CD4-positive, alpha-beta T cell treated with Interferon gamma for 1 hour (primary cell): ENCODE results near the gene HELZ2.
A peak's percentile ranks its signal among the peaks of the same experiment; 100 is the strongest.
"Not testable (repeated sequence)": the region's sequence is repeated elsewhere in the genome, so short reads cannot be mapped to it uniquely, and the experiment has no call there.

ENCODE experiments used
- DNase-seq: peaks from one replicate; pipeline ENCODE4 v3.0.0-alpha.2; 2020

The HELZ2 gene

DNA sequence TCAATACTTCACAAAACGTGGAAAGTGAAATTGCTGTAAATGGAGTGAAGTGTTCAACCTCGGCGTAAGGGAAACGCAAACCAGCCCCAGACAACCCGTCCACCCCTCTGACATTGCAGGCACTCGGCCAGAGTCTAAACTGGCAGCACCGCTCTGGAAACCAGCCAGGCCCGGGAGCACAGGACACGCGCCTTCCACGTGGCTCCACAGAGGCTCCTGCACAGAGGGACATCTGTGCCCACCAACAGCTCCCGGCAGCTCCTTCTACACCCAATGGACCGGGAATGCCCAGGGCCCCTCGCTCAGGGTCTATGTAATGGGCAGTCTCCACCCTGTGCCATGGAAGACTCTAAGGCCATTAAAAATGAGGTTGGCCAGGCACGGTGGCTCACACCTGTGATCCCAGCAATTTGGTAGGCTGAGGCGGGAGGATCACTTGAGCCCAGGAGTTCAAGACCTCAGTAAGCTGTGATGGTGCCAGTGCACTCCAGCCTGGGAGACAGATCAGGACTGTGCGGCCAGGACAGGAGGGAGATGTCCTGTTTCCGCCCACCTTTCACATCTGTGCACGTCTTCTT is 3.4 kb upstream of the HELZ2 start:
- DNase-seq = no peak

DNA sequence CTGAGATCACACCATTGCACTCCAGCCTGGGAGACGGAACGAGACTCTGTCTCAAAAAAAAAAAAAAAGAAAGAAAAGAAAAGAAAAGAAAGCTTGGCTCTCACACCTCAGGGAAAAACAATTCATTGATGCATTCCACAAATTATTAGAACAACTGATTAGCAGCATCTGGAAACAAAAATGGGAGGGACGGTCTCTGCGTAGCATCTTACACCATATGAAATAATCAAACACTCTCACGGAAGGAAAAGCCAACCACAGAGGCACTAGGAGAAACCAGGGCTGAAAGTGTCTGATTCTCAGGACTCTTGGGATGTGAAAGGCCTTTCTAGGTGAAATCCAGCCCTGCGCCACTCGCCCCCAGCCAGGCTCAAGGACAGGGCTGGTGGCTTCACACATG is 2.3 kb upstream of the HELZ2 start:
- DNase-seq = no peak

DNA sequence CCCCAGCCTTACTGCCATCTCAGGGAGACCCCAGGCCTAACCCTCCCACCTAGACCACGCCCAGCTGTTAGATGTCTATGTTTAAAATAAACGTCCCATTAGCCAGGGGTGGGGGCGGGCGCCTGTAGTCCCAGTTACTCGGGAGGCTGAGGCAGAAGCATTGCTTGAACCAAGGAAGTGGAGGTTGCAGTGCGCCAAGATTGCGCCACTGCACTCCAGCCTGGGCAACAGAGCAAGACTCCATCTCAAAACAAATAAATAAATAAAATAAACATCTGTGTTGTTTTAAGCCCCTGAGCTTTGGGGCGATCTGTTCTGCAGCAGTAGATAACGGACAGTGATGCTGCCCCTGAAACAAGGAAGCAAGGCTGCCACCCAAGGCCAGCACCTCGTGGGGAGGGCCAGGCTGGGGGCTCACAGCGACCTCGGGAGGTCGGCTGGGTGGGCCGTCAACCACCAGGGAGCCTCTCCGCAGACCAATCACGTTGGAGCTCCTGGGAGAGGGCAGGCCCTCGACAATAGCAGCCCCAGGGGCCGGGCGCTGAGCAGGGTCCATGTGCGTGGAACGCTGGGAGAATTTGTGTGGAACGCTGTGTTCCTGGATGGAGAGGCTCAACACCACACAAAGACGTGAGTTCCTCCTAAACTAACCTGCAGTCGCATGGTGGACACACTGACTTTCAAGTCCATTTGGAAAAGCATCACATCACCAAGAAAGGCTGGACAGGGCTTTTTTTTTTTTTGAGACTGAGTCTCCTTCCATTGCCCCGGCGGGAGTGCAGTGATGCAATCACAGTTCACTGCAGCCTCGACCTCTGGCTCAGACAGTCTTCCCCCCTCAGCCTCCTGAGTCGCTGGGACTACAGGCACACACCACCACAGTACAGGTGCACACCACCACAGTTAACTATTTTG is 1.0 kb upstream of the HELZ2 start:
- DNase-seq = no peak

DNA sequence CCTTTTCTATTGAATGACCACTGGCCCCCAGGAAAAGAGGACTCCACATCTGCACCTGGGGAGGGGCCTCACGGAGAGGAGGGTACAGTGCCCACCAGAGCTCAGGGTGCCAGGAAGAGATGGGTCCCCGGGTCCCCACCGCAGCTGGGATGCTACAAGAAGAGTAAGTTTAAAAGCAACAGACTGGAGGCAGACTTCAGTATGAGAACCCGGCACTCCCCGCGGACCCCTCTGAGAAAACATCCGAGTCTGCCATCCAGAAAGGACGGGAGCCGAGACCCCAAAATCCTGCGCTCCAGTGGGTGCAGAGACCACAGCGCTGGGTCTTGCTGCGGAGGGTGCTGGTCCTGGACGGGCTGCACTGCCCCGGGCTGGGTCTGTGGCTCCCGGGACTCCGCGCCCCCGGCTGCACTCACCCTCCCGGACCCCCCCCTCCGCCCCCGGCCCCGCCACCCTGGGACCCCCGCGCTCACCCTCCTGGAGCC is 350 bp downstream of the HELZ2 start:
- no peak for DNase-seq

DNA sequence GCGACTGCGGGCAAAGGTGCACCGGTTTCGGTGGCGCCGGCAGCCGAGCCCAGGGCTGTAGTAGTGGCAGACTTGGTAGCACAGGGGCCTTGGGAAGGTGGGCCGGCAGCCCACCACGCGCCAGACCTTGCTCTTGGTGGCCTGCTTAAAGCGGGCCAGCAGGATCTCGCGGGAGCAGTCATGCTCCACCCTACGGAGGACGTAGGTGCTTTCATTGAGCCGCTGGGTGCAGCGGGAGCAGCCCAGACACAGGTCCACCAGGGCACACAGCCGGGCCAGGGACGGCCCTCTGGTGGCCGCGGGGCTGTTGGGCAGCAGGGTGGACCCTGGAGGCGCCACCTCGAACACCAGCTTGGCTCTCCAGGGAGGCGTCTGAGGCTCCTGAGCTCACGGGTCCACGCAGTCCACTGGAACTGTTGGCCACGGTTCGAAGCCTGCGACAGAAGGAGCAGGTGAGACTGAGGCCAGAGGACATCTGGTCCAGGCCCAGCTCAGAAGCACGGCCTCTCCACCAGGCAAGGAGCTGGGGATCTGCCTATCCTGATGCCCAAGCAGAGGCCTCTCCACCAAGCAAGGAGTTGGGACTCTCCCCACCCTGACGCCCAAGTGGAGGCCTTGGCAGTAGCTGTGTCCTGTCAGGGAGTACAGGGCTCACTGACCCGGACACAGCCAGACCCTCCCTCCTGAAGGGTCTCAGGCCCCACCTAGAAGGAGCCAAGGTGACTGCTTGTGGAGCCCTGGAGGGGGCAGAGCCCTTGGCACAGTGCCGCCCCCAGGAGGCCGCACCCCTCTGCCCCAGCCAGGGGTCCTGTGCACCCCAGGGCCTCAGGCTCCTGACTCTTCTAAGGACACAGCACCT is 1.0 kb downstream of the HELZ2 start:
- no peak for DNase-seq

DNA sequence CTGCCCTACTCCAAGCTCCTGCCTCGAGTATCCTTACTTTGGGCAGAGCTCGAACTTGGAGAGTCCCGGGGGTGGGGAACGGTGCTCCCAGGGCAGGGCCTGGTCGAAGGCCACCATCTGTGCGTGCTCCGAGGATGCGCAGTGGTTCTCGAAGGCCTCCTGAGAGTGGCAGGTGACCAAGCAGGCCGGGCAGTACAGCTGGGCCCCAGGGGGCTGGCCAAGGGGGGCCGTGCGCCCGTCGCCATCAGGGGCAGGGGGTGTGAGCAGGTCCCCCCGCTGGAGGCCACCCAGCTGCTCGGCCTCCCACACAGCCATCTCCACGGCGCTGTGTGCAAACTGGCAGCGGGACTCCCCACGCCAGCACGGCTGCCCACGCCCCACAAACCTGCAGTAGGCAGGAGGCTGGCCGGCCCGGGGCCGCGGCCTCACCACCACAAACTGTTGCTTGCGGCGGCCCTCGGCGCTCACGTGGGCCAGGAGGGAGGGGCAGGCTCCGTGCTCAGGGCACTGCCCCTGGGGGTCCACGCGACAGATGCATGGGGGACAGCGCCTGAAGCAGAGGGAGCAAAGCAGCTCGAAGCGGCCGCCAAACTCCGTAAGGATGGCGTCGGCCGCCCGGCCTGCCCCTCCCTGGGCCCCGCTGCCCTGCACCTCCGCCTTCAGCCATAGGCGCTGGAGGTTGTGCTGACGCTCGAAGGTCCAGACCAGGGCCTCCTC is 1.8 kb downstream of the HELZ2 start:
- DNase-seq = no peak

DNA sequence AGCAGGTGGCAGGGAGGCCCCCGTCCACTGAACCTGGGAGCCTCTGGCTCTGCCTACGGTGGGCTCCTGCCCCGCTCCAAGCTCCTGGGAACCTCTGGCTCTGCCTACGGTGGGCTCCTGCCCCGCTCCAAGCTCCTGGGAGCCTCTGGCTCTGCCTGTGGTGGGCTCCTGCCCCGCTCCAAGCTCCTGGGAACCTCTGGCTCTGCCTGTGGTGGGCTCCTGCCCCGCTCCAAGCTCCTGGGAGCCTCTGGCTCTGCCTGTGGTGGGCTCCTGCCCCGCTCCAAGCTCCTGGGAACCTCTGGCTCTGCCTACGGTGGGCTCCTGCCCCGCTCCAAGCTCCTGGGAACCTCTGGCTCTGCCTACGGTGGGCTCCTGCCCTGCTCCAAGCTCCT is 3.0 kb downstream of the HELZ2 start:
- DNase-seq = not testable (repeated sequence)

DNA sequence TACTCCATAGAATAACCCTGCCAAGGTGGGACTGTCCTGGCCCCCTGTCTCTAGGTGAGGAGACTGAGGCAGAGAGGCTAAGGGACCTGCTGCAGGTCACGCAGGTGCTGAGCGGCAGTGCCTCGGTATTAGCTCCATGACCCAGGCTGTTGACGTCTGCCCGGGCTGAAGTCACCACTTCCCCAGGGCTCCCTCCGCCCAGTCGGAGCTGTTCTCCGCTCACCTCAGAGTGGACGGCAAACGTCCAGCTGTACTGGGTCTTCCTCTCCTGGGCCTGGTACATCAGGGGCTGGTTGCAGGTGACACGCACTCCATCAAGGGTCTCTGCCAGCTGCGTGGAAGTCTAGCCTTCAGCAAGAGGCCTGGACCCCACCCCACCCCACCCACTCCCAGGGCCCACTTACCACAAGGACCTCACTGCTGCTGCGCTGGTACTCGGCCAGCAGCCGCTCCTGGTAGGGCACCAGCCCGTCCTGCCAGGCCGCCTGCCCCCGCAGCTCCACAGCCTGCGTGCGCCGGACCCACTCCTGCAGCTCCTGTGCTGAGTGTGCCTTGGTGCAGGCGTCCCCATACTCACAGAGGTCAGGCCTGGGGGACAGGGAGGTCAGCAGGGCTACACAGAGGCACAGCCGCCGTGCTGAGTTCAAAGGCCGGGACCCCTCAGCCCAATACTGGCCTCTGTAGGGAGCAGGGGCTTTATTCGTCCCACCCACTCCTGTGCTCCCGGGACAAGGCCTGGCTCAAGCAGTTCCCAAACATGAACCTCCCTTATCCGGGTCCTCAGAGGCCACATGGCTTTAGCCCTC is 3.6 kb downstream of the HELZ2 start:
- no peak for DNase-seq

DNA sequence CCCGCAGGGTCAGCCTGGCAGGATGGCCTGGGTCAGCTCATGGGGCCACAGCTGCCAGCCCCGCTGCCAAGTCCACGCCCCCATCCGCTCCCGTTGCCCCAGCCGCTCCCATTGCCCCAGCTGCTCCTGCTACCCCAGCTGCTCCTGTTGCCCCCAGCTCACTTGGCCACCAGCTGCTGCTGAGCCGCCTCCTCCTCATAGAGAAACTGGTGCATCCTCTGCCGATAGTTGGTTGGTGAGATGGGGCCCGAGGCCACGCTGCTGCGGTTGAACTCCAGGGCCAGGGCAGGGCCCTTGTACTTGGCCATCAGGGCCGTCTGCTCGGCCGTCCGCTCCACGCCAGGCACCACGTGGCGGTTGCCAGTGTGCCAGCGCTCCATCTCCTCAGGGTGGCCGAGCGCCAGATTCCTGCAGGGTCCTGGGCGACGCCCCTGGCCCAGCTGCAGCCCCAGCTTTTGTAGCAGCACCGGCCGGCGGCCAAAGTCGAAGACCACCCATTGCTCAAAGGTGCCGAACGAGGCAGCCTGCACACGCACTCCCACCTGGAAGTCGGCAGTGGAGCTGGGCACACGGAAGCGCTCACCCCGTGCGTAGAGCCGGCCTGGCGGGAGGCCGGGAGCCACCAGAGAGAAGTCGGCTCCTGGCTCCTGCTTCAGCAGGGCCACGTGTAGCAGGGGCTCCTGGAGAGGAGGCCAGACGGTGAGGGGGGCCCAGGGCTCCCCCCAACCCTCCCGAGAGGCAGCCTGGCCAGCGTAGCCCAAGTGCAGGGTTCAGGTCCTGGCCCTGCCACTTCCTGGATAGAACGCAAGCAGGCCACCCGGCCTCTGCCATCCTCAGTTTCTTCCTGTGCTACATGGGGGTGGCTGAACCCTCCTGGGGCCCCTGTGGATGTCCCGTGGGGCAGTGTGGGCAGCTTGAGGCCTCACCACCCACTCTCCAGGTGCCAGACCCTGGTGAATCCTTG is 4.8 kb downstream of the HELZ2 start:
- no peak for DNase-seq

DNA sequence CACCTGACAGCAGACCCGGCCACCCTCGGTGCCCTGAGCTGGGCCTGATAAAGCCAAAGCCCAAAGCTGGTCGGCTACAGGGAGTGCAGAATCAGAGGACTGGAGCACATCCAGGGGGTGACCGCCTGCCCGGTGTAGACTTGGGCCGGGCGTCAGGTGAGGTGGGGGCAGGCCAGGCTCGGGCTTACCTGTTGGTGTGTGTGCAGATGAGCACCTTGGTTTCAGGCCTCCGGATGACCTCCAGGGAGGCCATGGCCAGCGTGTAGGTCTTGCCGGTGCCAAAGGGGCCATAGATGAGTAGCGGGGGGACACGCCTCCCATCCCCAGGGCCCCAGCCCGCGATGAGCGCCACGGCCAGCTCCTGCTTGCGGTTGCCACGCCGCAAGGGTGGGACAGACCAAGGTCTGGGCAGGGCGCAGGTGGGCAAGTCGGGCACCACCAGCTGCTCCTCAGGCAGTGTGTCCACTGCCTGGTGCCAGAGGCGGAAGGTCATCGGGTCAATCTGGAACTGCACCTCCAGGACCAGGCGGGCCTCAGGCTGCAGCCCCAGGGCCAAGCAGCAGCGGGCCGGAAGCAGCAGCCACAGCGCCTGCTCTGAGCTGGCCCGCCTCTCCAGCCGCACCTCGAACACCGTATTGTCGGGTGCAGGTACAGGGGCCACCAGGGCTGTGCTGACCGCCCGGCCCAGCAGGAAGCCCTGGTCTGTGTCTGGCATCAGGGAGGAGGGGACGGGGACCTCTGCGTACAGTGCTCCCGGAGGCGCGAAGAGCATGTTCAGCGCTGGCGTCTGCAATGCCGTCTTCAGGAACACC is 5.7 kb downstream of the HELZ2 start:
- no peak for DNase-seq

DNA sequence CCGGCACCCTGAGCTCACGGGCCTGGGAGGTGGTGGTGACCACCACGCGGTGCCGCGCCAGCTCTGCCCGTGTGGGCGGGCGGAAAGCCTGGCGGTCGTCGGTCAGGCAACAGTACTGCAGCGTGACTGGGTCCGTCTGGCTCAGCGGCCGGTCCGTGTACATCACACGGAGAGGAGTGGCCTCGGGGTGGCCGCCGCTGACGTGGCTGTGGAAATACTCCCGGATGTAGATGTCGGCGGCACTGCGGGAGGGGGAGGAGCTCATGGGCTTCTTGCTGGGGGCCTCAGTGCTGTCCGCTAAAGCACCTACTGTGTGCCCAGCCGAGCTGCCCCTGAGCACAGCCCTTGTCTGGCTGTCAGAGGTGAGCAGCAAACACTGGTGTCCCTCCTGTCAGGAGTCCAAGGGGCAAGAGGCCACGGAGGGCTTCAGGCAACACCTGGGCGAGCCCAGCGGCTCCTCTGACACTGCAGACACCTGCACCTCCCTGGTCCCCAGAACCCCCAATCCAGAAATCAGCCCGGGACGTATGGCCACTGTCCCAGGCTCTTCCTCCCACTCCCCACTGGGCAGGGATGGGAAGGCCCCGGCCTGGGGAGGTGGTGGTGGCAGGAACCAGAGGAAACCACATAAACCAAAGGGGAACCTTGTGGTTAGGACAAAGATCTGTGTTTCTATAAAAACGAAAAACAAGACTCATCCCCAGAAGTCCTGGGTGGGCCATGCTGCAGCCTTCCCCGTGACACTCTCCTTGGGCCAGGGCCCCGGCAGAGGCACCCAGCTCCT is 6.5 kb downstream of the HELZ2 start:
- peak; percentile 74 for DNase-seq

DNA sequence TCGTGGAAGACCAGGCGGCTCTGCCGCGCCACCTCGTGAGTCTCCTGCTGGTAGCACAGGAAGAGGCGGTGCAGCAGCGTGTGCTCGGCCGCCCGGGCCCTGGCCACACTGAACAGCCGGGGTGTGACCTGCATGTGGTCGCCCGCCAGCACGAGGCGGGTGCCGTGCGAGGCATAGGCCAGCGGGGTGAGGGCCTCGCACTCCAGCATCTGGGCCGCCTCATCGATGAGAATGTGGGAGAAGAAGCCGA is 7.0 kb downstream of the HELZ2 start:
- no peak for DNase-seq

DNA sequence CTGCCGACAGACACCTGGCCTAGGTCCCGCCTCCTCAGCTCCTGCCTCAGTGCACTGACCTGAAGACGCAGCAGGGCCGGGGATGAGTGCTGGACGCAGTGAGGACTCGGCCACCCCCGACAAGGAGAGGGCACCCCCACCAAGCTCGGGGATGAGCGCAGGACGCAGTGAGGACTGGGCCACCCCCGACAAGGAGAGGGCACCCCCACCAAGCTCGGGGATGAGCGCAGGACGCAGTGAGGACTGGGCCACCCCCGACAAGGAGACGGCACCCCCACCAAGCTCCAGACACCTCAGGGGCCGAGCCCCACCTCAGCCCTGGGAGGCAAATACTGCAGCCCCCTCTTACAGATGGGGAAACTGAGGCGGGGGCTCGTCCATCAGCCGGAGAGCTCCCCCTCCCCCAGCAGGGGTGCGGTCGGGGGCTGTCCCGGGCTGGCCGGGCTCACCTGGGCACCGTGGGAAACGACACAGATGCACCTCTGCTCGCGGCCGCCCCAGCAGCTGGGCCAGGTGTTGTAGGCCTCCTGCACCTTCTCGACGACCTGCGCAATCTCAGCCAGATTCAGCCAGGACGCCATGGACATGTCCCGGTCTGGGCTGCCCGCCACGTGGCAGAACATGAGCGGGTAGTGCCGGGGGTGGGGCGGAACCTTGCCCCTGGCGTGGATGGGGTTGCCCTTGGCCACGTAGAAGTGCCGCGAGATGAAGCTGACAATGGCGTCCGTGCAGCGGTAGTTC is 7.5 kb downstream of the HELZ2 start:
- DNase-seq = no peak

DNA sequence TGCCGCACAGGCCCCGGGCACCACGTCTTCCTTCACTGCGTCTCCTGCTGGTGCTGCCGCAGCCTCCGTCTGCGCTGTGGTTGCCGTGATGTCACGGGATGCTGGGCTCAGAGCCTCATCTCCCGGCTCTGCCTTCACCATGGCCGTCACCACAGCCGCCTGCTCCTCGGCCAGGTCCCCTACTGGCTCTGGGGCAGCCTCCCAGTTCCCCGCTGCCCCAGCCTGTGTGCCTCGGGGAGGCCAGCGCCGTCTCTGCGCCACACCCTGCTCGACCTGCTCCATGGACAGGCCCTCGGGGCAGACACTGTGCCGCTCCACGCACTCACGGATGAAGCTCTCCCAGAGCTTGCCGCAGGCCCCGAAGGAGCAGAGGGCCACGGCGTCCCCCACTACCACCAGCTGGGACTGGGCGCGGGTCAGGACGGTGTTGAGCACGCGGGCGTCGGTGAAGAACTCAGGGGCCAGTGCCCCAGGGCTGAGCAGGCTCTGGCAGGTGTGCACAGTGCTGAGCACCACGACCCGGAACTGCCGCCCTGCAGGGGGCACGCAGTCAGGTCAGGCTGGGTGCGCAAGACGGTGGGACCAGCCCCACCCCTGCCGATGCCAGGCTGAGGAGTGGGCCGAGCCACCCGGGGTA is 8.2 kb downstream of the HELZ2 start:
- no peak for DNase-seq

DNA sequence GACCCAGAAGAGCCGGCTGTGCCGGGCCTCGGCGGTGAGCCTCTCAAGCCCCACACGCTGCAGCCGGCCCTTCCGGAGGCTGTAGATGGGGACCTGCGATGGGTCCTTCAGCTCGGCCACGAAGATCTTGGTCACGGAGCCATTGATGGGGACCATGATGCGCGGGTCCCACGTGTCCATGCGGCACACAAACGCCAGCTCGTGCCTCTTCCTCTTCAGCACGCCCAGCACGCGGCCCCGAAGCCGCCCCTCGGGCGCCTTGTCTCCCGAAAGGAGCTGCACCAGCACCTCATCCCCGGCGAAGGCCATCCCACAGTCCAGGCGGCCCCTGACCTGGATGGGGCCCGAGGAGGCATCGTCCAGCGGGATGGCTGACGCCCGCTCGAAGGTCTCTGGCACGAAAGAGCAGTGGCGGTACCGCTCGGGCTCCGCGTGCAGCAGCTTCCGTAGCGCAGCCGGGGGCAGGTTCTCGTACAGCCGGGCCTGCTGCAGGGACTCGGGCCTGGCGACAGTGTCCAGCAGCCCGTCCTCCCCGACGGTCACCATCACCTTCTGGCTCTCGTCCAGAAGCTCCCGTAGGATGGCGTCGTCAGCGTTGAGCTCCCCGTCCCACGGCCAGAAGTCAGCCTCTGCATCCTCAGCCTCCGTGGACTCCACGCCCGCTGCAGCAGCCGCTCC is 8.9 kb downstream of the HELZ2 start:
- no peak for DNase-seq

DNA sequence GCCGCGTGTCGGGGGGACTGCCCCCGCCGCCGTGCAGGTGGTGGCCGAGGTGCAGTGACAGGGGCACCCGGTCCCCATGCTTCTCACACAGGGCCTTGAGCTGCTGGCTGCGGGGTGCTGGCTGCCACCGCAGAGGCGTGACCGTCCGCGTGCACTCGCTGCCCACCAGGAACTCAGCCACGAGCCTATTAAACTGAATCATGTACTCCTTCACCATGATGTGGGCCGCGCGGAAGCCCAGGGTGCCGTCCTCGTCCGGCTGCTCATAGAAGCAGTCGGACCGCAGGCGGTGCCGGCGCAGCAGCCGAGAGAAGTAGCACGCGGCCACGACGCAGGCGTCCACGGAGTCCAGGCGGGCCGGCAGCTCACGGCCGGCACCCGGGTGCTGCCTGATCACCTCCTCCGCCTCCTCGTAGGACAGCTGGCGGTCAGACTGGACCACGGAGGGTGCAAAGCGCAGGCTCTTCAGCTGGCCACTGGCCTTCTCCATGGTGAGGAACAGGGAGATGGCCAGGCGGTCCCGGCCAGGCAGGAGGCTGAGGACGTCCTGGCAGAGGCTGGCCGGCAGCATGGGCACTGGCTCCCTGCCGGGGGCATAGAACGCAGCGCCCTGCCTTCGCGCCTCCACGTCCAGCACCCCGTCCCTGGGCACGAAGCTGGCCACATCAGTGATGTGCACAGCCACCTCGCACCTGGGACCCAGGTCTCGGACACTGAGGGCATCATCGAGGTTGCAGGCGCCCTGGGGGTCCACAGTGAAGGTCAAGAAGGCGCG is 9.8 kb downstream of the HELZ2 start:
- DNase-seq = no peak
